A549 (cell line): Measurements from ENCODE around the gene ALDH7A1.

ENCODE experiments used
- CTCF ChIP-seq: fragments of >200 bp; sonication (Bioruptor Twin); formaldehyde crosslinking; IDR thresholded peaks from 3 replicates; pipeline ENCODE4 v1.5.1; 2016
- ESRRA ChIP-seq: fragments of 150-350 bp; IDR thresholded peaks from 2 replicates; pipeline ENCODE4 v1.6.1; 2014; ENCODE audit warnings: mild to moderate bottlenecking, low read length, borderline replicate concordance
- MAFK ChIP-seq: fragments of 450-650 bp; IDR thresholded peaks from 2 replicates; pipeline ENCODE4 v1.6.1; 2014; ENCODE audit not compliant: partially characterized antibody
- USF2 ChIP-seq: fragments of 450-650 bp; IDR thresholded peaks from 2 replicates; pipeline ENCODE4 v1.6.1; 2014; ENCODE audit warnings: antibody characterized with exemption

- no peak for TF ChIP-seq CTCF
- no peak for TF ChIP-seq ESRRA
- no peak for TF ChIP-seq USF2
- TF ChIP-seq MAFK = no peak
Observed at GRCh38 chr5:126583761-126584160, 11.3 kb downstream of the ALDH7A1 start.
